OCI-LY3 (cell line): ENCODE results near the gene MIPOL1.

ENCODE experiments used
- EZH2phosphoT487 ChIP-seq: fragments of 200-600 bp; shearing (Covaris generic); IDR thresholded peaks from 2 replicates; pipeline ENCODE4 v1.6.1; 2018; ENCODE audit warnings: antibody characterized with exemption, mixed run types, low read depth
- TF ChIP-seq, protein P1 (sequence below): fragments of 200-600, 300-600 bp; sonication (generic); IDR thresholded peaks from 2 replicates; pipeline ENCODE4 v1.5.1; 2014; ENCODE audit warnings: antibody characterized with exemption, low read length, low read depth

DNA sequence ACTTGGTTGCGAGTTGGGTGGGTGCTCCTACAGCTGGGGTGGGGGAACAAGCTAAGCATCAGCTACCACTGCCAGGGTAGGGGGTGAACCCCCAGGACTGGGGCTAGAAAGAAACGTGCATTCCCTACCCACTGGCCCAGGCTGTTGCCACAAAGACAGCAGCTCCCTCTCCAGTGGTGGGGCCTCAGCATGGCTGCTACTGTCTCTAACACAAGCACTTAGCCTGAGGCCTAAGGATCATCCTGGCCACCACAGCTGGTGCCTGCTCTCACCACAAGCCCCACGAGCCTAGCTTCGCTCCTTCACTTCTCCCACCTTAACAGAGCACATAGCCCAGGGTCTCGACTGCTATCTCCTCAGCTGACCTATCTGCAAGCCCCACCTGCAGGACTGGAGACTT, 44.3 kb upstream of the MIPOL1 start:
- TF ChIP-seq, protein P1, sequence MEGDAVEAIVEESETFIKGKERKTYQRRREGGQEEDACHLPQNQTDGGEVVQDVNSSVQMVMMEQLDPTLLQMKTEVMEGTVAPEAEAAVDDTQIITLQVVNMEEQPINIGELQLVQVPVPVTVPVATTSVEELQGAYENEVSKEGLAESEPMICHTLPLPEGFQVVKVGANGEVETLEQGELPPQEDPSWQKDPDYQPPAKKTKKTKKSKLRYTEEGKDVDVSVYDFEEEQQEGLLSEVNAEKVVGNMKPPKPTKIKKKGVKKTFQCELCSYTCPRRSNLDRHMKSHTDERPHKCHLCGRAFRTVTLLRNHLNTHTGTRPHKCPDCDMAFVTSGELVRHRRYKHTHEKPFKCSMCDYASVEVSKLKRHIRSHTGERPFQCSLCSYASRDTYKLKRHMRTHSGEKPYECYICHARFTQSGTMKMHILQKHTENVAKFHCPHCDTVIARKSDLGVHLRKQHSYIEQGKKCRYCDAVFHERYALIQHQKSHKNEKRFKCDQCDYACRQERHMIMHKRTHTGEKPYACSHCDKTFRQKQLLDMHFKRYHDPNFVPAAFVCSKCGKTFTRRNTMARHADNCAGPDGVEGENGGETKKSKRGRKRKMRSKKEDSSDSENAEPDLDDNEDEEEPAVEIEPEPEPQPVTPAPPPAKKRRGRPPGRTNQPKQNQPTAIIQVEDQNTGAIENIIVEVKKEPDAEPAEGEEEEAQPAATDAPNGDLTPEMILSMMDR, result no peak
- no peak for TF ChIP-seq EZH2phosphoT487
